Panc1 (cell line): ENCODE measurements around the gene DCANP1. TPM values are rescaled to one million over a fixed set of nuclear protein-coding genes. Genes with fewer than 3 reads are reported as not detected.

Source experiments
- ATAC-seq: fragments of 200-7000 bp; cut with Tn5 transposase; 2 replicates; pipeline ENCODE4 v1.9.1; 2020; ENCODE audit warnings: mild to moderate bottlenecking, moderate library complexity
- BruUV-seq: library from RNA; stranded (reverse); fragments of 400-500 nt; replicated peaks from 2 replicates; lab custom pipeline; 2021; lab: Mats Ljungman, UMichigan
- CTCF ChIA-PET: fragments of 300-600 bp; sonication (Branson Sonifier 250); formaldehyde crosslinking; loops from one replicate; lab custom pipeline; 2022; ENCODE audit warnings: antibody characterized with exemption; lab: Charles Lee
- POLR2A ChIA-PET: fragments of 300-600 bp; sonication (Branson Sonifier 250); formaldehyde crosslinking; loops from one replicate; lab custom pipeline; 2022; ENCODE audit warnings: antibody characterized with exemption; lab: Charles Lee
- DNase-seq: peaks from one replicate; pipeline ENCODE4 v3.0.0-alpha.2; 2010; ENCODE audit warnings: low read depth, low spot score
- H3K27ac ChIP-seq: 2 replicates; pipeline ENCODE4 v1.5.1; 2011; ENCODE audit warnings: mild to moderate bottlenecking, low read length, inconsistent platforms
- H3K27me3 ChIP-seq: fragments of 200-500 bp; sonication (Bioruptor generic); 2 replicates; pipeline ENCODE4 v1.6.0; 2014; ENCODE audit warnings: low read length, inconsistent platforms; ENCODE audit not compliant: control insufficient read depth, insufficient read depth
- H3K36me3 ChIP-seq: fragments of 200-500 bp; sonication (Bioruptor generic); 2 replicates; pipeline ENCODE4 v1.5.1; 2014; ENCODE audit warnings: inconsistent platforms, mild to moderate bottlenecking, low read length, moderate library complexity; ENCODE audit not compliant: control insufficient read depth, insufficient read depth
- H3K4me1 ChIP-seq: 2 replicates; pipeline ENCODE4 v1.5.1; 2011; ENCODE audit warnings: inconsistent platforms, mild to moderate bottlenecking, low read length, moderate library complexity; ENCODE audit not compliant: control insufficient read depth, insufficient read depth
- H3K4me3 ChIP-seq, 2 experiments: 2 replicates each; pipeline ENCODE4 v1.5.1; 2011 to 2012; ENCODE audit warnings: low read depth in 2 of 2, low read length in 2 of 2, mild to moderate bottlenecking in 2 of 2, inconsistent platforms in 1 of 2, moderate library complexity in 1 of 2
- H3K9me3 ChIP-seq: fragments of 200-500 bp; sonication (Bioruptor generic); 2 replicates; pipeline ENCODE4 v1.5.1; 2014; ENCODE audit warnings: low read depth, mild to moderate bottlenecking, inconsistent platforms, low read length, moderate library complexity; ENCODE audit not compliant: control insufficient read depth, insufficient read depth
- POLR2AphosphoS5 ChIP-seq: IDR thresholded peaks from 2 replicates; pipeline ENCODE4 v1.6.1; 2012; ENCODE audit warnings: mild to moderate bottlenecking, low read depth, low read length, moderate library complexity
- SIN3A ChIP-seq: IDR thresholded peaks from 2 replicates; pipeline ENCODE4 v1.6.1; 2012; ENCODE audit warnings: low read depth, mild to moderate bottlenecking, low read length, moderate library complexity, borderline replicate concordance; ENCODE audit not compliant: insufficient read depth
- TCF7L2 ChIP-seq: IDR thresholded peaks from 2 replicates; pipeline ENCODE4 v1.6.1; 2011; ENCODE audit warnings: mild to moderate bottlenecking, low read depth, low read length, inconsistent platforms
- in situ Hi-C: cut with HindIII; loops from 2 replicates; pipeline ENCODE4 v1.10.0; 2016; ENCODE audit warnings: low sequenced_read_pairs, low pct_unique_long_range_greater_than_20kb
- intact Hi-C: fragments of 100-400 bp; cut with micrococcal nuclease; formaldehyde crosslinking; loops from one replicate; pipeline ENCODE4 v1.10.0; 2022; ENCODE audit not compliant: unreplicated experiment
- total RNA-seq: library from RNA; stranded (reverse); gene quantifications from one replicate; pipeline ENCODE4 v1.2.1, GENCODE V29; 2021; ENCODE audit not compliant: unreplicated experiment
- TF ChIP-seq, protein P1 (sequence below): fragments of 450-650 bp; IDR thresholded peaks from 2 replicates; pipeline ENCODE4 v1.5.1; 2017; ENCODE audit warnings: mild to moderate bottlenecking
- TF ChIP-seq, protein P2 (sequence below), 2 experiments: IDR thresholded peaks; 2 replicates each; pipeline ENCODE4 v1.6.1; 2011 to 2012; ENCODE audit warnings: low read depth in 2 of 2, control low read depth in 1 of 2, low read length in 1 of 2, mild to moderate bottlenecking in 1 of 2, moderate library complexity in 1 of 2; ENCODE audit not compliant: insufficient read depth in 1 of 2

Gene DCANP1
- total RNA-seq, 1 experiment from 2014 or later = not detected

DNA sequence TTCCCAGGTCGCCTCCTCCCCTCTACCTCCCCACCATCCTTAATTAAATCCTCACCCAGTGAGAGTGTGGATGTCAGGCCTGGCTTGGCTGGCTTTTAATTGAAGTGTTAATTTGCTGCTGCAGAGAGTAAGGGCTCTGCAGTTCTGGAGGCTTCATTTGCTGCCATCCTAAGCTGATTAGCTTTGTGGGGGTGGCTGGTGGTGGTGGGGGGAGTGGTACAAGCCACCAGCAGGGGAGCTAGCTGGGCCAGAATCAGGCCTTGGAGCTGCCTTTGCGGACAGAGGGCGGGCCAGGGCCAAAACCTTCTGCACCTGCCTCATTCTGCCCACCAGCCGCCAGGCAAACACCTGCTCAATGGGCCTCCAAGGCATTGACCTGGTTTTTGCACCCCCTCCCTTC, 31.8 kb upstream of the DCANP1 start:
- in situ Hi-C loops (no loop called here), intact Hi-C loops (no loop called here)
- Histone ChIP-seq H3K4me3 (no peak overlapping the region), H3K4me1 (no peaks in the 10 kb centered on the region), H3K36me3 (no peaks in the 10 kb centered on the region), H3K27me3 (peaks cover 7% of the 10 kb centered on the region), H3K9me3 (no peaks in the 10 kb centered on the region), H3K27ac (no peak overlapping the region)
- BruUV-seq = no TSS peak
- CTCF ChIA-PET = no interaction called here
- ATAC-seq (no peak), DNase-seq (no peak)
- TF ChIP-seq SIN3A (no peak), TCF7L2 (no peak), POLR2AphosphoS5 (no peak)
- TF ChIP-seq, protein P1, sequence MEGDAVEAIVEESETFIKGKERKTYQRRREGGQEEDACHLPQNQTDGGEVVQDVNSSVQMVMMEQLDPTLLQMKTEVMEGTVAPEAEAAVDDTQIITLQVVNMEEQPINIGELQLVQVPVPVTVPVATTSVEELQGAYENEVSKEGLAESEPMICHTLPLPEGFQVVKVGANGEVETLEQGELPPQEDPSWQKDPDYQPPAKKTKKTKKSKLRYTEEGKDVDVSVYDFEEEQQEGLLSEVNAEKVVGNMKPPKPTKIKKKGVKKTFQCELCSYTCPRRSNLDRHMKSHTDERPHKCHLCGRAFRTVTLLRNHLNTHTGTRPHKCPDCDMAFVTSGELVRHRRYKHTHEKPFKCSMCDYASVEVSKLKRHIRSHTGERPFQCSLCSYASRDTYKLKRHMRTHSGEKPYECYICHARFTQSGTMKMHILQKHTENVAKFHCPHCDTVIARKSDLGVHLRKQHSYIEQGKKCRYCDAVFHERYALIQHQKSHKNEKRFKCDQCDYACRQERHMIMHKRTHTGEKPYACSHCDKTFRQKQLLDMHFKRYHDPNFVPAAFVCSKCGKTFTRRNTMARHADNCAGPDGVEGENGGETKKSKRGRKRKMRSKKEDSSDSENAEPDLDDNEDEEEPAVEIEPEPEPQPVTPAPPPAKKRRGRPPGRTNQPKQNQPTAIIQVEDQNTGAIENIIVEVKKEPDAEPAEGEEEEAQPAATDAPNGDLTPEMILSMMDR = no peak
- TF ChIP-seq, protein P2, sequence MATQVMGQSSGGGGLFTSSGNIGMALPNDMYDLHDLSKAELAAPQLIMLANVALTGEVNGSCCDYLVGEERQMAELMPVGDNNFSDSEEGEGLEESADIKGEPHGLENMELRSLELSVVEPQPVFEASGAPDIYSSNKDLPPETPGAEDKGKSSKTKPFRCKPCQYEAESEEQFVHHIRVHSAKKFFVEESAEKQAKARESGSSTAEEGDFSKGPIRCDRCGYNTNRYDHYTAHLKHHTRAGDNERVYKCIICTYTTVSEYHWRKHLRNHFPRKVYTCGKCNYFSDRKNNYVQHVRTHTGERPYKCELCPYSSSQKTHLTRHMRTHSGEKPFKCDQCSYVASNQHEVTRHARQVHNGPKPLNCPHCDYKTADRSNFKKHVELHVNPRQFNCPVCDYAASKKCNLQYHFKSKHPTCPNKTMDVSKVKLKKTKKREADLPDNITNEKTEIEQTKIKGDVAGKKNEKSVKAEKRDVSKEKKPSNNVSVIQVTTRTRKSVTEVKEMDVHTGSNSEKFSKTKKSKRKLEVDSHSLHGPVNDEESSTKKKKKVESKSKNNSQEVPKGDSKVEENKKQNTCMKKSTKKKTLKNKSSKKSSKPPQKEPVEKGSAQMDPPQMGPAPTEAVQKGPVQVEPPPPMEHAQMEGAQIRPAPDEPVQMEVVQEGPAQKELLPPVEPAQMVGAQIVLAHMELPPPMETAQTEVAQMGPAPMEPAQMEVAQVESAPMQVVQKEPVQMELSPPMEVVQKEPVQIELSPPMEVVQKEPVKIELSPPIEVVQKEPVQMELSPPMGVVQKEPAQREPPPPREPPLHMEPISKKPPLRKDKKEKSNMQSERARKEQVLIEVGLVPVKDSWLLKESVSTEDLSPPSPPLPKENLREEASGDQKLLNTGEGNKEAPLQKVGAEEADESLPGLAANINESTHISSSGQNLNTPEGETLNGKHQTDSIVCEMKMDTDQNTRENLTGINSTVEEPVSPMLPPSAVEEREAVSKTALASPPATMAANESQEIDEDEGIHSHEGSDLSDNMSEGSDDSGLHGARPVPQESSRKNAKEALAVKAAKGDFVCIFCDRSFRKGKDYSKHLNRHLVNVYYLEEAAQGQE (IDR thresholded peaks at IDR 0.05; ENCODE audit: insufficient read depth in 1 of 2, low read depth in 2 of 2, low read length in 1 of 2) = no peak
- POLR2A ChIA-PET = no interaction called here

DNA sequence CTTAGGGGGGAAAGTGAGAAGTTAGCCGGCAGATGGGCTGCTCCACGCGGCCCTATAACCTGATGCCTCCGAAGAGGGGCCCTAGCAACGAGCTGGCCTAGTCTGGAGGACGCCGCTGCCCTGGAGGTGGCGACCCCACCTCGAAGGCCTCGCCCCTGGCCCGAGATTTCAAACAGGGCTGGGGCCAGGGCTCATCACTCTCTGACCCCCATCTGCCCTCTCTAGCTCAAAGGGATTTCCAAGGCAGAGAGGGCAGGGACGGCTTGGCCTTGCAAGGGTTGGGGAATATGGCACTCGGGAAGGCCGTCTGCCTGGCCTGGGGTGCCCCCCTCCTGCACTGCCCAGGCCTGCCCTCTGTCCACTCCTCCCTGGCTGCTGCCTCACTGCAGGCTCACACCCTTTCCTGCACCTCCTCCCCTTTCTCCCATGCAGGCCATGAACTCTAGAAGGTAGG, 30.5 kb upstream of the DCANP1 start:
- no peaks in the 10 kb centered on the region for H3K36me3 ChIP-seq
- no peak overlapping the region for H3K4me3 ChIP-seq
- CTCF ChIA-PET = no interaction called here
- DNase-seq (no peak), ATAC-seq (no peak)
- POLR2A ChIA-PET = interaction anchor here (0.6 kb wide), 1 partner anchor 69 kb away, joined by 4 read pairs; no protein-coding TSS in a partner anchor
- no peak overlapping the region for H3K27ac ChIP-seq
- no TSS peak for BruUV-seq
- no peak for TF ChIP-seq SIN3A
- no peak for TF ChIP-seq POLR2AphosphoS5
- TF ChIP-seq TCF7L2 = no peak
- TF ChIP-seq, protein P1 = no peak
- TF ChIP-seq, protein P2 (IDR thresholded peaks at IDR 0.05; ENCODE audit: insufficient read depth in 1 of 2, low read depth in 2 of 2, low read length in 1 of 2) = no peak
- no peaks in the 10 kb centered on the region for H3K9me3 ChIP-seq
- no peaks in the 10 kb centered on the region for H3K4me1 ChIP-seq
- intact Hi-C loops (no loop called here), in situ Hi-C loops (no loop called here)
- H3K27me3 ChIP-seq = peaks cover 7% of the 10 kb centered on the region
